Neural progenitor cell (in vitro differentiated cells): ENCODE measurements around the gene TSEN15.

ENCODE experiments used
- EZH2 ChIP-seq: fragments of 200-600 bp; sonication (generic); IDR thresholded peaks from 2 replicates; pipeline ENCODE4 v1.6.1; 2017; ENCODE audit warnings: antibody characterized with exemption, mild to moderate bottlenecking, moderate library complexity
- EZH2phosphoT487 ChIP-seq: fragments of 200-600 bp; sonication (generic); IDR thresholded peaks from 2 replicates; pipeline ENCODE4 v1.6.1; 2017; ENCODE audit warnings: antibody characterized with exemption
- TF ChIP-seq, protein P1 (sequence below): fragments of 200-600 bp; sonication (generic); IDR thresholded peaks from 2 replicates; pipeline ENCODE4 v1.5.1; 2017; ENCODE audit warnings: antibody characterized with exemption, mild to moderate bottlenecking

DNA sequence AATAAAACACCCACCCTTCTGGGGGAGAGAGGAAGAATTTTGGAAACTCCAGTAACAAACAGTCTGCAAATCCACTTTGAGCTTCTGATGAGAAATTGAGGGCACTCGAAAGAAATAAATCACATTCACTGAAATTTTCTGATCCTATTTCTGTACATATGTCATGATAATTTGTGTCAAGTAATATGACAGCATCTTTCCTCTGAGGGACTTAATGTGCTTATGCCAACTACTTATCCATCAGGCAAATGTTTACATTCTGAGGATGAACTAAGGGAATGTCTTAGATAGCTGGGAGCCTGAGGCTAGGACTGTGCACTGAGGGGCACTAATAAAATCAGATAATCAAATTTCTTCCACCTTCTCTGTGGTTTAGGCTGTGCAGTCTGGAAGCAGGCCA is 44.5 kb downstream of the TSEN15 start:
- TF ChIP-seq, protein P1, sequence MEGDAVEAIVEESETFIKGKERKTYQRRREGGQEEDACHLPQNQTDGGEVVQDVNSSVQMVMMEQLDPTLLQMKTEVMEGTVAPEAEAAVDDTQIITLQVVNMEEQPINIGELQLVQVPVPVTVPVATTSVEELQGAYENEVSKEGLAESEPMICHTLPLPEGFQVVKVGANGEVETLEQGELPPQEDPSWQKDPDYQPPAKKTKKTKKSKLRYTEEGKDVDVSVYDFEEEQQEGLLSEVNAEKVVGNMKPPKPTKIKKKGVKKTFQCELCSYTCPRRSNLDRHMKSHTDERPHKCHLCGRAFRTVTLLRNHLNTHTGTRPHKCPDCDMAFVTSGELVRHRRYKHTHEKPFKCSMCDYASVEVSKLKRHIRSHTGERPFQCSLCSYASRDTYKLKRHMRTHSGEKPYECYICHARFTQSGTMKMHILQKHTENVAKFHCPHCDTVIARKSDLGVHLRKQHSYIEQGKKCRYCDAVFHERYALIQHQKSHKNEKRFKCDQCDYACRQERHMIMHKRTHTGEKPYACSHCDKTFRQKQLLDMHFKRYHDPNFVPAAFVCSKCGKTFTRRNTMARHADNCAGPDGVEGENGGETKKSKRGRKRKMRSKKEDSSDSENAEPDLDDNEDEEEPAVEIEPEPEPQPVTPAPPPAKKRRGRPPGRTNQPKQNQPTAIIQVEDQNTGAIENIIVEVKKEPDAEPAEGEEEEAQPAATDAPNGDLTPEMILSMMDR: no peak
- no peak for TF ChIP-seq EZH2
- no peak for TF ChIP-seq EZH2phosphoT487
